Skeletal muscle cell (primary cell): Measurements from ENCODE around the gene KIAA0408.
"Not testable (repeated sequence)": the region's sequence is repeated elsewhere in the genome, so short reads cannot be mapped to it uniquely, and the experiment has no call there.

ENCODE experiments used
- DNase-seq: peaks from one replicate; pipeline ENCODE4 v3.0.0-alpha.2; 2010; ENCODE audit warnings: low read depth
- H3K4me3 ChIP-seq: 2 replicates; pipeline ENCODE4 v1.5.1; 2011; ENCODE audit warnings: low read depth, mild to moderate bottlenecking, control low read depth, low read length, moderate library complexity

The KIAA0408 gene

DNA sequence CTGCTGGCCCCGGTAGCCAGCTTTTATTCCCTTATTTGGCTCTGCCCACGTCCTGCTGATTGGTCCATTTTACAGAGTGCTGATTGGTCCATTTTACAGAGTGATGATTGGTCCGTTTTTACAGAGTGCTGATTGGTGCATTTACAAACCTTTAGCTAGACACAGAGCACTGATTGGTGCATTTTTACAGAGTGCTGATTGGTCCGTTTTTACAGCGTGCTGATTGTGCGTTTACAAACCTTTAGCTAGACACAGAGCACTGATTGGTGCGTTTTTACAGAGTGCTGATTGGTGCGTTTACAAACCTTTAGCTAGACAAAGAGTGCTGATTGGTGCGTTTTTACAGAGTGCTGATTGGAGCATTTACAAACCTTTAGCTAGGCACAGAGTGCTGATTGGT is 30.6 kb downstream of the KIAA0408 start:
- H3K4me3 ChIP-seq = not testable (repeated sequence)

DNA sequence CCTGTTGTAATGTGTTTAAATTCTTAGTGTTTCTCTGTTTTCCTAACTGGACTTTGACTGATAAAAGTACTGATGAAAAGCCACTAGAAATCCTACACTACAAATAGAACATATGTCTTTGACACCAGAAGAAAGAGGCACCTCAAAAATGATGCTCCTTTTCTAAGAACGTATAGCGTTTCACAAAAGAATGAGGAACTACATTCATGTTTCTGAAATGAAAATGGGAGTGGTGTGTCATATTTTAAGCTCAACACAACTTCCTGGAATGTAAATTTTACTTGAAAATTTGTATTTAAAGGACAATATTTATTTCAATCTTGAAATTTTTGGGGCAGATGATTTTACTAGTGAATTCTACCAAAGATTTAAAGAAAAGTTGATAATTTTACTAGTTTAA is 35.3 kb downstream of the KIAA0408 start:
- H3K4me3 ChIP-seq = no peak overlapping the region
- DNase-seq = no peak

More for the DNA sequence above, 30.6 kb downstream of the KIAA0408 start:
- DNase-seq = not testable (repeated sequence)

GRCh38 chr6:127421164-127421563 is 38.0 kb downstream of the KIAA0408 start:
- DNase-seq, H3K4me3 ChIP-seq: not testable (repeated sequence)

GRCh38 chr6:127420556-127420955 is 38.6 kb downstream of the KIAA0408 start:
- no peak overlapping the region for H3K4me3 ChIP-seq
- DNase-seq = peak; percentile 83

- H3K4me3 ChIP-seq = no peak overlapping the region
- DNase-seq = no peak
Measured at GRCh38 chr6:127415096-127415495, 44.1 kb downstream of the KIAA0408 start.

GRCh38 chr6:127413123-127413522 is 46.1 kb downstream of the KIAA0408 start:
- not testable (repeated sequence) for DNase-seq

DNA sequence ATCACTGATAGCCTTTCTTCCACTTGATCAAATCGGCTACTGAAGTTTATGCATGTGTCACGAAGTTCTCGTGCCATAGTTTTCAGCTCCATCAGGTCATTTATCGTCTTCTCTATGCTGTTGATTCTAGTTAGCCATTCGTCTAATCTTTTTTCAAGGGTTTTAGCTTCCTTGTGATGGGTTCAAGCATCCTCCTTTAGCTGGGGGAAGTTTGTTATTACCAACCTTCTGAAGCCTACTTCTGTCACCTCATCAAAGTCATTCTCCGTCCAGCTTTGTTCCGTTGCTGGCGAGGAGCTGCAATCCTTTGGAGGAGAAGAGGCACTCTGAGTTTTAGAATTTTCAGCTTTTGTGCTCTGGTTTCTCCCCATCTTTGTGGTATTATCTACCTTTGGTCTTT is 47.2 kb downstream of the KIAA0408 start:
- not testable (repeated sequence) for H3K4me3 ChIP-seq, DNase-seq

More at GRCh38 chr6:127413123-127413522, 46.1 kb downstream of the KIAA0408 start:
- H3K4me3 ChIP-seq = not testable (repeated sequence)
